GM06990 (cell line): ENCODE results near the gene PRR12.

ENCODE experiments used
- DNase-seq: peaks from one replicate; pipeline ENCODE4 v3.0.0-alpha.2; 2011; ENCODE audit not compliant: insufficient read length; ENCODE audit errors: extremely low read depth
- H3K27me3 ChIP-seq: replicated peaks from 2 replicates; pipeline ENCODE4 v1.6.0; 2011; ENCODE audit warnings: low read length; ENCODE audit not compliant: control insufficient read depth, insufficient read depth
- H3K36me3 ChIP-seq: 2 replicates; pipeline ENCODE4 v1.5.1; 2011; ENCODE audit warnings: low read length; ENCODE audit not compliant: control insufficient read depth, insufficient read depth
- H3K4me3 ChIP-seq: replicated peaks from 2 replicates; pipeline ENCODE4 v1.5.1; 2011; ENCODE audit warnings: low read depth, mild to moderate bottlenecking, control low read depth, low read length
- CTCF ChIP-seq: IDR thresholded peaks from 2 replicates; pipeline ENCODE4 v1.5.1; 2011; ENCODE audit warnings: low read length, control low read depth, mild to moderate bottlenecking, inconsistent platforms; ENCODE audit not compliant: insufficient read depth, poor library complexity, severe bottlenecking

The PRR12 gene

DNA sequence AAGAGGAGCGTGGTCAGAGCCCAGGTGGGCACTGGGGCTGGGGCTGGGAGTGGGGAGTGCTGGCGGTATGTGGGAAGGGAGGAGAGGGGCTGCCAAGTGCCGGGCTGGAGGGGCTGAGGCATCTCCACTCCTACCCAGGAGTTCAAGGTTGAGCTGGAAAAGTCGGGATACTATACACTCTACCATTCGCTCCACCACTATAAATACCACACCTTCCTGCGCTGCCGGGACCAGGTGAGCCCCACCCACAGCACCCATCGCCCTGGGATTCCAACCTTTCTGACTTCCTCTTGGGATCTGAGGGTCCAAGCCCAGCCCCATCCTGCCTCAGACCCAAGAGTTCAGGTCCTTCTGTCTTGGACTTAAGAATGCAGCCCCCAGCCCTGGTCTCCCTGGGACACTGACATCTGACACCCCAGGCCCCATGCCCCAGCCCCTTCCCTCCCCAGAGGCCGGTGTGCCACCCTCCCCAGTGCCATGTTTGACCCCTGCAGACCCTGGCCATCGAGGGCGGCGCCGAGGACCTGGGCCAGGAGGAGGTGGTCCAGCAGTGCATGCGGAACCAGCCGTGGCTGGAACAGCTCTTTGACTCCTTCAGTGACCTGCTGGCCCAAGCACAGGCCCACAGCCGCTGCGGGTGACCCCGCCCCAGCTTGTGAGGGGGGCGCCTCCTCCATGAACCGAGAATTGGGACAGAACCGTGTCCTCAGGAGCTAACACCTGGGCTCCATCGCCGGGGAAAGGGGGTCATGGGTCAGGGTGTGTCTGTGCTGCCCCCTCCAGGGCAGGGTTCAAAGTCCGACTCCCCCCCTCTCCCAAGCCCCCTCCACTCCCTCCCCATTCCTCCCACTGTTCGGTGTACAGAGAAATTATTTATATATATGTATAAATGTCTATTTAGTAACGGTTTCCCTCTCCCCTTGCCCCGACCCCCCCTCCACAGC is 34.3 kb downstream of the PRR12 start:
- no peak for DNase-seq
- Histone ChIP-seq H3K4me3 (no peak overlapping the region), H3K36me3 (peaks cover 8% of the 10 kb centered on the region), H3K27me3 (no peaks in the 10 kb centered on the region)
- TF ChIP-seq CTCF: no peak

GRCh38 chr19:49626226-49626625 is 35.2 kb downstream of the PRR12 start:
- Histone ChIP-seq H3K36me3 (peaks cover 7% of the 10 kb centered on the region), H3K27me3 (no peaks in the 10 kb centered on the region), H3K4me3 (no peak overlapping the region)
- no peak for DNase-seq
- no peak for TF ChIP-seq CTCF

GRCh38 chr19:49629659-49630058 is 38.7 kb downstream of the PRR12 start:
- TF ChIP-seq CTCF: no peak
- Histone ChIP-seq H3K4me3 (no peak overlapping the region), H3K36me3 (peaks cover 5% of the 10 kb centered on the region), H3K27me3 (no peaks in the 10 kb centered on the region)
- DNase-seq: no peak

GRCh38 chr19:49631014-49631588 is 40.1 kb downstream of the PRR12 start:
- no peak for DNase-seq
- H3K27me3 ChIP-seq: no peaks in the 10 kb centered on the region
- no peak overlapping the region for H3K4me3 ChIP-seq
- peaks cover 2% of the 10 kb centered on the region; the same call in 1 of the 2 replicates for H3K36me3 ChIP-seq
- TF ChIP-seq CTCF: no peak

- no peak for TF ChIP-seq CTCF
- Histone ChIP-seq H3K4me3 (no peak overlapping the region), H3K27me3 (no peaks in the 10 kb centered on the region), H3K36me3 (peaks cover under 1% of the 10 kb centered on the region; the same call in 1 of the 2 replicates)
- DNase-seq: no peak
Observed at GRCh38 chr19:49631610-49632192, 40.7 kb downstream of the PRR12 start.
